CD4-positive, alpha-beta T cell treated with Interferon gamma for 1 hour (primary cell): ENCODE data around the gene PTPRM.

Experiments used
- DNase-seq: peaks from one replicate; pipeline ENCODE4 v3.0.0-alpha.2; 2020

The PTPRM gene

DNA sequence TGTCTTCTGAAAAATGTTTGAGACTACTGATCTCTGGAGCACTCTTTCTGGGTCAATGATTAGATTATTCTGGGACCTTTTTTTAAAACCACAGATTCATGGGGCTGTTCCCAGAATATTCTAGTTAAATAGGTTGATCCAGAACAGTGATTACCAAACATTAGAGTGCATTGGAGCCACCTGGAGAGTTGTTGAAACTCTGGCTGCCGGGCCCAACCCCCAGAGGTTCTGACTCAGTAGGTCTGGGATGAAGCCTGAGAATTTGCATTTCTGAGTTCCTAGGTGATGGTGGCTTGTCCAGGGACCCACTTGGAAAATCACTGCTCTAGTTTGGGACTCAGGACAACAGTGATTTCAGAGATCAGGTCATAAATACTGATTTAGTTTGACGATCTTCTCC is 197.3 kb downstream of the PTPRM start:
- DNase-seq = no peak

DNA sequence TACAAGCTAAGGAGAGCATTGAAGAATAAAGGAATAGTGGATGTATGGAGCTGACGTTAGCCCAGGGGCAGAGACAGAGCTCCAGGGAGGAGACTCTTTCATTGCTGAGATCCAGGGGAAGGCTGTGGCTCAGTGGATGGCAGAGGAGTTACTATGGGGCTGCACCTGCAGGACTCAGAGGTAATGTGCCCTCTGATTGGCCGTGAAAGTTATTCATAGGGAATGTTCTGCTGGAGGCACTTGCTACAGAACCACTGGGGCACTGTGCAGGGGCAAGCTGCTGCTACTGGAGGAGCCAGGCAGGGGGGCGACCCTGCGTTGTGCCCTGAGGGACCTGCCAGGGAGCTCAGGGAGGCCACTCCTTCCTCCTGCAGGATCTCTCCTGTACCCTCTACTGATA is 199.2 kb downstream of the PTPRM start:
- DNase-seq = no peak

DNA sequence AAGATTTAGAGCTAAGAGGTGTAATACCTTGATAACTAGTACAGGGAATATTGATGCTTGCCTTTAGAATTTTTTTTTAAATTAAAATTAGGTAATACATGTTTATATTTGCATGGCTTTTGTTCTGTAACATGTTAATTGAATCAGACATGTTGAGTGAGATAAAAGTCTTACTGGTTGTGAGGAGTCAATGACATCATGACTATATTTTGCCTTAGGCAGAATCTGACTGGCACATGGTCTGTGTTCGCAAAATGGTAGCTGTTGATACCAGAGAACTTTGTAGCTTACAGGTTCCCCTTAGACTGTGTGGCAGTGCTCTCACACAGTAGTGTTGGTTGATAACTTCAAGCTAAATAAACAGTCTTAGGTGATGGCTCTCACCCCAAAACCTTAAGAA is 199.7 kb downstream of the PTPRM start:
- DNase-seq = no peak

DNA sequence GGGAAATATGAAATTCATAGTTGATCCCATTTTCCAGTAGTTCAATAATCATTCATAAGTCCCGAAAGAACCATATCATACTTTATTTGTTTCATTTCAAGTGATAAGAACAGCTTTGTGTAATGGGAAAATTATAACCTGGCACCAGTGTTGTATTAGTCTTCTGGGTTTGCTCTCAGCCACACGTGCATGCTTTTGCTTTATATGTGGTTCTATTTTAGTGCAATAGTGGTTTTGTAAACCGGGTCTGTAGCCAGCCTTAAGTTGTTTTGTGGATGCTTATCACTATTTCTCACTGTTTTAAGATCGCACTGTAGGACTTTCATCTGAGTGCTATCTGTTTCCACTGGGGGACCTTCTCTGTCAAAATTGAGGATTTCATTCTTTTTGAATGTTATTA is 203.8 kb downstream of the PTPRM start:
- no peak for DNase-seq

DNA sequence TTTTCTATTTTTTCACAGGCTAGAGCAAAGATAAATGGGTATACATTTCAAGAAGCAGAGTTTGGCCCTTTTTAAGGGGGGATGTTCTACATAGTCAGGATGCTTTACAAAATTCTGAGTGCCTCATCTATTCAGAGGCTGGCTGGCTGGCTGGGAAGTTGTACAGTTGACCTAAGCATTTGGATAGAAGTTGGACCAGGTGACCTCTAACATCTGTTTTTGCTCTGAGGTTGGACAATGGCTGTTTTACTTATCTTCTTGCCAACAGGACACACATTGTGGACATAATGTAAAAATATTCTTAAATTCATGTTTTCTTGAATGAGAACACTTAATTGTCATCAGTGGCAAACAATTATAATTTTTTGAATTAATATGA is 205.4 kb downstream of the PTPRM start:
- no peak for DNase-seq

DNA sequence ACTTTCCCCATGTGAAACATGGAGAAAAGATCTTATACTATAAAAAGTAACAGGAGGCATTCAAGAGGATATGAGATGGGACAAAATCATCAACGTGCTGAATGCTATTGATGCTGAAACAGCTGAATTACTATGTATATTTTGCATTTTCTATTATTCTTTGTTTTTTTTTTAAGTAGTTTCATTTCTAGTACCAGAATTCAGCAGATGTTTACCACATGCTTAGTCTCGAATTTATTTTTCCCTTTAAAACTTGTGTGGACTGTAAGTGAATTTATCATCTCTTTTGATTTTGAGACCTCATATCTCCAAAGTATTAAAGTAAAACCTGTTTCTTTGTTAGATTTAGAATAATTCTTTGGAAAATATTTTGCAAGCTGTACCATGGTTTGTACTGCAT is 205.8 kb downstream of the PTPRM start:
- no peak for DNase-seq

DNA sequence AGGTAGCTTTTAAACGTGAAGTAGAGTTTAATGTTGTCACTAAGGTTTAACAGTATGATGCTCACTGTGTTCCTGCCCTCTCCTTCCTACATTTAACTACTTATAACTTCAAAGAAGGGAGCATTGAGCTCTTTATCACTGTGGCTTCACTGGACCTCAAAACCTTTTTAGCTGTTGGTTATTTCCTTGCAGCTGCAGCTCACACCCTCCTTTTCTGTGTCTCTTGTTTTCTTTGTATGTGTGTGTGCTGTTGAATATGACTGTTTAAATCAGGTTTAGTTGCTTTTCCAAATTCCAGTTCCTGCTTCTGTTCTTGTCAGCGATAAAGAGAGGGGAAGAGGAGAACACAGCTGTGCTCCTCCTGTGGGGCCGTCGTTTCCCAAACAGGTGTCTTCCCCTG is 208.0 kb downstream of the PTPRM start:
- DNase-seq = no peak

DNA sequence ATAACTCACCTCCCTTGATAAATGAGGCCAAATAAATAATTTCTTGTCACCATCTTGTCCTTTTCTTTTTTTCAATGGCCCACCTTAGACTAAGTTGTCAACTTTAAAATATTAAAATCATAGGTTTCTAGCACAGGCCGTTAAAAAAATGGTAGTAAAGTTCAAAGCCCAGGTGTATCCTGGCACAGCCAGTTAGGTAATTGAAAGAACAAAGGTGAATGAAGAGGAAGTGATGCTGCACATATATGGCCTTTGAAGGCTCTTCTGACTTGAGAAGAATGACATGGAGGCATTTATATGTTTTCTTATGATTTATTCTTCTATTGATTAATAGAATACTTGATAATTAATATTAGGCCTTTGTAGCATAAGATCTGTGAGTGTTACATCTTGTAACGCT is 208.7 kb downstream of the PTPRM start:
- no peak for DNase-seq

DNA sequence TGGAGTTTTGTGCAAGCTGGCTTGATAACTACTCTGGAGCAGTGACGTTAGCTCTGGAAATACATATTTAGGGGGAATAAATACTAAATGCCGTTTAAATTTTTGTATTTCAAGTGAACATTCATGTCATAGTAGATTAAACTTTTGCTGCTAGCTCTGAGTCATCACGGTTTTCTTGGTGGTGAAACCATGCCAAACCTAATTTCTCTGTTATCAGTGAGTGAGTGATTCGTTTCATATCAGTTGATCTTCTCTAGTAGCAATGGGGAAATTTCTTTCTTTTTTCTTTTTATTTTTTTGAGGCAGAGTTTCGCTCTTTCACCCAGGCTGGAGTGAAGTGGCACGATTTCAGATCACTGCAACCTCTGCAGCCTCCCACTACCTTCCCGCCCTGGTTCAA is 211.1 kb downstream of the PTPRM start:
- no peak for DNase-seq

DNA sequence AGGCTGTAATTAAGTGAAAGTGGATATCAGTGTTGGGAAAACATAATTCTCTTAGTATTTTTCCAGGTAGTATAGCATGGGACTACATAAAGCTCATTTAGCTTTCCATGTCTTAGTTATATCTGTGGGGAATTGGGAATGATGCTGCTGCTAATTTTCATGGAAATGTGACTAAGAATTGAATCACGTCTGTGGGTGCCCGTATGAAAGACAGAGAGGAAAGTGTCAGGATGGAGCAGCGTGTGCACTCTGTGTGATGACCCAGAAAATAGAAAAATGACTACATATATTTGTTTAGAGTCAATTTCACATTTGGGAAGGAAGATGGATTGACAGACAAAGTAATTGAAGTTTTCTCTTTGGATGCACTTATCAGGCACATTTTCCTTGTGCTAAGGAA is 212.1 kb downstream of the PTPRM start:
- no peak for DNase-seq

DNA sequence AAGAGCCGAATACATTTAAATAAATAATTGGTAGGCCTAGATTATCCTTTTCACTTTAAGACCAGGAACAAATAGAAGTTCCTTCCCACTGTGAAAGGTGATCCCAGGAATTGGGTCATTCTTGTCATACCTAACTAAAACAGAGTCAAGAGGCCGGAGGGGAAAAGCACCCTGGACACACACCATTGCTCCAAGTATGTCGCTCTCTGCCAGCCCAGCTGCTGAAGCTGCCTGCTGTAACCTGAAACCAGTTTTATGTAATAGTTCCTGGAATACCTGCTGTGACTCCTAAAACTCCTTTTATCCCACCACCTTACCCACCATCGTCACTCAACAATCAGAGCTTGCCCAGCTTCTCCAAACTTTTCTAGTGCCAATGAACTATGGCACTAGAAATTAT is 217.1 kb downstream of the PTPRM start:
- DNase-seq = no peak

DNA sequence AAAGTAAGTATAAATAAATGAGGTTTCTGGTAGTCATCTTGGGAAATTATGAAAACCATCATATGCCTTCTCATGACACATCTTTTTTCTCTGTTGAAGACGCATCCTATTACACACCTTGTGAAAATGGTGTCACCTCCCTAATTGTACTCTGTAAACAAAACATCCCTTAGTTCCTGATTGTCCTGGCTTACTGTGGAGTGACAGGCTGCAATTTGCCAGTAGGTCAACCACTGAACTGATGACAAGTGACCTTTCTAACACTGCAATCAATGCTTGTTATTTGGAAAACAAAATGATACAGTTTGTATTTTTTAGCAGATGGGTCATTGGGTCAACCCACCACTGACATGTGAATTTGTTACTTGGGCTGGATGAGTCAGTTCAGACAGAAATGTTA is 219.5 kb downstream of the PTPRM start:
- DNase-seq = no peak

DNA sequence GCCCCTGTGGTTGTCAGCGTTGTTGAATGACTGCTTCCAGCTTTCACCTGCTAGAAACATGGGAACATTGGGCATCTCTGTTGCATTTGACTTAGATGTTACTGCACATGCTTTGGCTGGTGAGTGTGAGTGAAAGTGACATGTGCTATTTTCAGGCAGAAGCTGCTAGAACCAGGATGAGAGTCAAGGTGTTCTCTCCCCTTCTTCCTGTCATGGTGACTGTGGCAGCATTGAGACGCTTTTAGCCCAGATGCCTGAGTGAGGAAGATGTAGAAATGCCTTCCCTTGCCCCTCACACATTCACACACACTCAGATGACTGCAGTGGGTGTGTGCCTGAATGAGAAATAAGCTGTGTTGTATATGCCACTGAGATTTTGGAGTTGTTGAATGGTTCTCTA is 220.2 kb downstream of the PTPRM start:
- DNase-seq = no peak

DNA sequence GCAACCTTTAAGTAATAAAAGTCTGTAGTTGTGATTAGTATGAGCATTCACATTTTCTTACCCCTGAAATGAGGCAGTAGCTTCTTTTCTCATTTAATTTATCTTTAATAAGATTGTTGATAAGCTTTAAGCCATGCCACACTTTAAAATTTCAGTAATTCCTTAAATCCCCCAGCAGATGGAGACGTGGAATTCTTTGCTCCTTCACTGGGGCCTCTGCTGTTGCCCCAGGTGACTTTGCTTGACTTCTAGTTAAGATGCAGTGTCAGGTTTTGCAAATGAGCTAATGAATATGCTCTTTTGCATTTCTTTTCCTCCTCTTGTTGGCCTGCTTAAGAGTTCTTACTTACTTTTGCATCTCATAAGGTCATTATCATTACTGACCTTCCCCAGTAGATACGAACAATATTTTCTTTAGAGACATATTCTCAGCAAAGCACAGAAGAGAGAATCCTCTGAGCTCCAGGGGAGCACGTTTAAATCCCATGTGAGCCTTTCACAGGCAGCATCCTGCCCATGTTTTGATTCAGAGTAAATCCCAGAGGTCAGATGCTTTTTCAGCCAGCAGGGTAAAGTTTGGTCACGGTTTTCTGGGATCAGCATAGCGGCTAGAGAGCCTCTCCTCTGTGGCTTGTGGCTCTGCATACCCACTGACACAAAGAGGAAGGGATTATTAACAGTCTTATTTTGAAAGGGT is 222.9 kb downstream of the PTPRM start:
- no peak for DNase-seq

DNA sequence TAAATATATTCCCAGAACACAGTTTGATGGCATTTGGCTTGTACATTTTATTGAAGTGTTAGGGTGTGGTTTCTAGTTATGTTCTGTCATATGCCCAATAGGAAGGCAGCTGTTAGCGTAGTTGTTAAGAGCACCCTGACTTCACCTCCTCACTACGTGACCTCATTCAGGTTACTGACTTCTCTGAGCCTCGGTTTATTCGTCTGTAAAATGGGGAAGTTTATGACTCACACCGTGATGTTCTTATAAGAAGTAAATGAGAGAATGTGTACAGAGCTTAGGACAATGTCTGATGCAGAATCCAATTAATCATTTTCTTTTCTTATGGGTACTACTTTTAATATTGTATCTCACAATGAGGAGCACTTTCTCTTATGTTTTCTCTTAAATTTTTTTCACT is 226.0 kb downstream of the PTPRM start:
- DNase-seq = no peak

DNA sequence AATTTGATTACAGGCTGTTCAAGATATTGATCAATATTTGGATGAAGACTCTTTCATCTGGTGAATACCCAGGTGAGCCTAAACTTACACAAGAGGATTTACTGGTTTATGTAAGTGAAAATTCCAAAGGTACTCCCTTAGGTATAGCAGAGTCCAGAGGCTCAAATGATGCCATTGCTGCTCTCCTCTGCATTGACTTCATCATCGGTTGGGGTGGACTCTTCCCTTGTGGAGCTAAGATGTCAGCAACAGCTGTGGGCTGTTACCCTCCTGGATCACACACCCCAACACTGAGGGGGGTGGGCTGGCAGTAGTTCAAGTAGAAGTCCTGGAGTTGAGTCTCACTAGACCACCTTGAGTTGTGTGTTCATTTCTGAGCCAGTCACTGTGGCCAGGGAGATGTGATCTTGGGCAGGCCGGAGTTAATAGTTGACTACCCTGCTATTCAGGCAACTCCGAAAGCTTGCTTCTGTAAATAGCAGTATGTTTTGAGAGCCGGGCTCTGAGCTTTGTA is 236.9 kb downstream of the PTPRM start:
- no peak for DNase-seq

DNA sequence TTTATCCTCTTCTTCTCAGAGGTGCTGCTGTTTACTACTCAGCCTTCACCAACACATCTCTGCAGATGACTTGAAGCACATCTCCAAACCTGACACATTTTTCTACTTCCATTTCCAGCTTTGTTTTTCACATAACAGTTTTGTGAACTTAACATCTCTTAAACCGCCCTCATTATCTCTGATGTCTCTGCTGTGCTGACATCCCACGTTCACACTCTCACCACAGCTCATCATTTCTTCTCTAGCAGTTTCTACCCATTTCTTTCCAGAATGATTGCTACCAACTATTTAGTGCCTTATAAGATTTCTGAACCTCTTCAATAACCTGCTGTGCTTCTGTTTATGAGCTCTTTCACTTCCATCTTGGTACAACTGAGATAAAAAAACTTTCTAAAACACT is 238.0 kb downstream of the PTPRM start:
- DNase-seq = no peak

DNA sequence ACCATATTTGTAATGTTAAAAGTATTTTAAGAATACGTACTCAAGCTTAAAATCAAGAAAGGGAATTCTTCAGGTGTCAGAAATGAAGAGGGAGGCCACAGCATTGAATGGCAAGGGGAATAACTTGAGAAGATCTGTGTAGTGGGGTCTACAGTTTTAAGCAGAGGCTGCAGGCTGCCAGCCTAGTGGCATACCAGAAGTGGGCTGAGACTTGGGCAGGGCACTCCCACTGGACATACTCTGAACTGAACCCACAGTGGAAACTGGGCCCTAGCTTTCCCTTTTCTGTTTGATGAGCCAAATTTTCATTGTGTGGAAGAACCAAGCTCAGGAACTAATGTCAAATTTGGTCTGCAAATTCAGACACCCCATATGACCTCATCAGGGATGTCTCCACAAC is 238.8 kb downstream of the PTPRM start:
- no peak for DNase-seq

DNA sequence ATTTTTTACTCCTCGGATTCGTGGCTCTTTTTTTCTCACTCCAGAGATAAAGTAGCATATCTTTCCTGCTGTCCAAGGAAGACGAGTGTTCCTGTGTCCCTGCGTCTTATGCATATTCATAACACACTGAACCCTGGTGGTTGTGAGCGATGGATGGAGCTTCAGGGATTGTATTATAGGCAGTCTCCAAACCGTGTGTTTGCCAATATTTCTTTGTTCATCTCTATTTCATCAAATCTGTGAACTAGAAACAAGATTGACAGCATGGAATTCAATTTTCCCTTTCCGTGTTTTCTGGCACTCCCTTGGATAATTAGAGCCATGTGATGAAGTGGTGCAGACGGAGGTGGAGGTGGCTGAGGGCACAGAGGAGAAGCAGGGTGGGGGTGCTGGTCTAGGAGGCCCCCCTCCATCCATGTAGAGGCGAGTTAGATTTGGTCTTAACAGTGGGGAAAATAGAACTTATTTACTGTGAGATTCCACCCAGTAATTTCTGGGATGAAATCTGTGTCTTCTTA is 240.9 kb downstream of the PTPRM start:
- DNase-seq = no peak

DNA sequence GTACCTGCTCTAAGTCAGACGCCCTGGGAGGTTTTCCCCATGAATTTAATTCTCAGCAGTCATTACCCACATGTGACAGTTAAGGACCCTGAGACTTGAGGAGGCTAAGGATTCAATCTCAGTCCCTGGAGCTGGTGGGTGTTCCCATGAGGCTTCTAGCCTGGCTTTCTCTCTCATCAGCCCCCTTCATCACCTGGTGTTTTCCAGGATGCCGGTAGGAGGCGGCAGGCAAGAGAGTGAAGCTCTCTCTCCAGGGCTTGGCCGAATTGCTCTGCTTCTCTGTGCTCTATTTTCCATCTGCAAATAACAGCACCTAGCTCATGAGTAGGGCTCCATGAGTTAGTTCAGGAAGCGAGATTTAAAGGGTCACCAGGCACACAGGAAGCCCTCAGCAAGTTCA is 241.9 kb downstream of the PTPRM start:
- no peak for DNase-seq

DNA sequence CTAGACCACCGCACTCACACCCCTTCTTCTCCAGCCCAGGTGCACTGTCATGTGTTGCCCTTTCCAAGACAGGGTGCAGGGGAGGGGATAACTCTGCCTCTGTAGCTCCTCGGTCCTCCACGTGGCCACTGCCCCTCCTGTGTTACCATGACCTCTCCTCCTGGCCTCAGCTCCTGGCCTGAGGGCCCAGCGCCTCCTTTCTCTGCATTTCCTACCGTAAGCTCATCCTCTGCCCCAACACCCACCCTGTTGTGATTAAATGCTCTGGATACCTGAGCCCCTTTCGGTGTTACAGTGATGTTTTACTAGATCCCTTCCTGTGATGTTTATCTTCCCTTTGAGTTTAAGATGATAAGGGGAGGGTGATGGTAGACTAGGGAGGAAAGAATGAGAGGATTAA is 242.3 kb downstream of the PTPRM start:
- no peak for DNase-seq

DNA sequence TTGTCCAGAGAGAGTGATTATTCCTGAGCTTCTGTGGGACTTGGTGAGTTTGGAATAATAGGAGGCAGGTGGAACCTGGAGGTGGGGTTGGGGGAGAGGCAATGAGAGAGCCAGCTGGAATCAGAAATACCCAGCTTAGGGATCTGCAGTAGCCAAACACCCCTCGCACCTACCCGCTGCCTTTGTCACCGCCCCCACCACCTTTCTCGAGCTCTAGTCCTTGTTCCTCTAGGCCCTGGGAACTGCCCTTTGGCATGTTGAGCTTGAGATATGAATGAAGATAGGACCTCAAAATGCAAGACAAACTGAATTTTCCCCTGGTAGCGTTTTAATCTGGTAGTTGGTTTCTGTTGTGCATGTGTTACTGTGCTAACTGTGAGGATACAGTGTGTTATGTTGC is 242.9 kb downstream of the PTPRM start:
- DNase-seq = no peak

DNA sequence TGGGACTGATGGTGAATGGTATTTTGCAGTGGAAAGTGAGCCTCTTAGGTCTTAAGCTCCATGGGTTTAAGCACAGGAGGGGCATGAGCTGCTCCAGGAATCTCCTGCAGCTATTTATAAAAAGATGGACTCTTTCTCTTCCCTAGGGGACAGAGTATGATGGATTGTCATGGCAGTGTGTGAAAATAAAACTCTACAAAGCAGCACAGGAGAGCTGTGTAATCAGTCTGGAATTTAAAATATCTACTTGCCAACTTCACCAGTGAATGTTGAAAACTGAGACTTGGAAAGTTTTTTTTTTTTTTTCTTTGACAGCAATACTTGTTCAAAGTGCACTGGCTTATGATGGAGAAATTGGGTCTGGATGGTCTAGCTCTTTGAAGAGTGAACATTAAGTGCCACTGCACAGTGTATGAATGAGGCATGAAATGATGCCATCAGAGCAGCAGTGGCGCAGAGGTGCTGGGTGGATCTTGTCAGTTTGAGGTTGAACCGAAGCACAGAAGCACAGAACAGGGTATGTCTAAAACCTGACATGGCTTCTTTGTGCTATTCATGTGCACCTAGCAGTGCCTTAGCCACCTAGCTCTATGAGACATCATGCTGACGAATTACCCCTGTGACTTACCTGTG is 245.4 kb downstream of the PTPRM start:
- DNase-seq = no peak

DNA sequence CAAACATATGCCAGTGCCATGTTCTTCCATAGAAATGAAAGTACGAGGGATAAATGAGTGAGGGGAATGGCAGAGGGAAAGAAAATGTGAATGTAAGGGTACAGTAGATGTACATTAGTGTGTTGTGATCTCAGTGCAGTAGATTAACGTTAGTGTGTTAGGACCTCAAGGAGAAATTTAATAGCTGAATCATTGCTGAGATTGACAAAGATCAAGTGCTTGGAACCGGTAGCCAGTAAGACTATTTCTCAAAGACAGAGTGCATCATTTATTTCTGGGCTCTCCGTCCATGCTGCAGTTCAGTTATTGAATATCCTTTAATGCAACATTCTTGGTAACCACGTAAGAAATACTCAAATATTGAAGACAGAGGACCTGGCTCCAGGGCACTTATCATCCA is 246.0 kb downstream of the PTPRM start:
- DNase-seq = no peak

DNA sequence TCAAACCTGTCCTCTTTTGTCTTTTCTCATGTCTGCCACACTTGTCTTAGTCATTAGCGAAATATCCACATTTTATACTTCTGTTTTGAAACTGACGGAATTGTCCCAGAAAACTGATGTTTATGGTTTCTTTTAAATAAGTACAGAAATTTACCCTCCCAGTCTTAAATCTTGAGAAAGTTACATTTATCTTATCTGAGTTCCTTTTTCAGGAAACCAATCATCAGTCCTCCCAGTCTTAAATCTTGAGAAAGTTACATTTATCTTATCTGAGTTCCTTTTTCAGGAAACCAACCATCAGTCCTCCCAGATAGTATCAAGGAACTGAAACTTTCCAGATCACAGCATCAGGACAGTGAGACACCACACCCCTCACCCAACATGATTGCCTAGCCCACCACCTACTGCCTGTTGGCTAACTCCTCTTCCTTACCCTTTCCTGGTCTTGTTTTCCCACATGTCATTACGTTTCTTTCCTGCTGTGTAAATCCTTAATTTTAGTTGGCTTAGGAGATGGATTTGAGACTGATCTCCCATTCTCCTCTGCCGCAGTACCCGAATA is 247.7 kb downstream of the PTPRM start:
- DNase-seq = no peak
